Parathyroid adenoma (tissue), 2 donors: Measurements from ENCODE around the gene POU2F1.

Experiments
- H2AFZ ChIP-seq: fragments of 300-600 bp; sonication (generic); one replicate; pipeline ENCODE4 v1.7.0; 2017; ENCODE audit warnings: antibody characterized with exemption, mild to moderate bottlenecking
- H3K27ac ChIP-seq: fragments of 300-600 bp; sonication (generic); one replicate; pipeline ENCODE4 v1.7.0; 2017
- H3K27me3 ChIP-seq: fragments of 300-600 bp; sonication (generic); one replicate; pipeline ENCODE4 v1.7.0; 2017; ENCODE audit warnings: low read length; ENCODE audit not compliant: control insufficient read depth, insufficient read depth
- H3K36me3 ChIP-seq: fragments of 300-600 bp; sonication (generic); one replicate; pipeline ENCODE4 v1.7.0; 2017; ENCODE audit warnings: low read length; ENCODE audit not compliant: control insufficient read depth, insufficient read depth
- H3K4me1 ChIP-seq: fragments of 300-600 bp; sonication (generic); one replicate; pipeline ENCODE4 v1.7.0; 2017; ENCODE audit warnings: control low read depth
- H3K4me2 ChIP-seq: fragments of 300-600 bp; sonication (generic); one replicate; pipeline ENCODE4 v1.7.0; 2017; ENCODE audit warnings: low read length
- H3K4me3 ChIP-seq: fragments of 300-600 bp; sonication (generic); one replicate; pipeline ENCODE4 v1.7.0; 2017; ENCODE audit warnings: low read depth, low read length
- H3K79me2 ChIP-seq: fragments of 300-600 bp; sonication (generic); one replicate; pipeline ENCODE4 v1.7.0; 2017; ENCODE audit warnings: control low read depth
- H3K9ac ChIP-seq: fragments of 300-600 bp; sonication (generic); one replicate; pipeline ENCODE4 v1.7.0; 2017; ENCODE audit warnings: mild to moderate bottlenecking
- H3K9me3 ChIP-seq: fragments of 300-600 bp; sonication (generic); one replicate; pipeline ENCODE4 v1.7.0; 2017; ENCODE audit warnings: low read length; ENCODE audit not compliant: control insufficient read depth
- CTCF ChIP-seq: fragments of 300-600 bp; sonication (generic); IDR thresholded peaks from one replicate; pipeline ENCODE4 v1.7.0; 2017; ENCODE audit warnings: antibody characterized with exemption, mild to moderate bottlenecking
- donor health status: primary hyperparathyroidism.

The POU2F1 gene

GRCh38 chr1:167375949-167376348 lies 155.3 kb downstream of the POU2F1 start:
- no peak overlapping the region for H3K9ac ChIP-seq
- H3K4me3 ChIP-seq = no peak overlapping the region
- H3K9me3 ChIP-seq = no peaks in the 10 kb centered on the region
- H3K4me1 ChIP-seq = no peaks in the 10 kb centered on the region
- H3K27me3 ChIP-seq = no peaks in the 10 kb centered on the region
- no peaks in the 10 kb centered on the region for H3K36me3 ChIP-seq
- H3K4me2 ChIP-seq = no peak overlapping the region
- H3K27ac ChIP-seq = no peak overlapping the region
- no peak overlapping the region for H2AFZ ChIP-seq
- no peaks in the 10 kb centered on the region for H3K79me2 ChIP-seq
- TF ChIP-seq CTCF = no peak

DNA sequence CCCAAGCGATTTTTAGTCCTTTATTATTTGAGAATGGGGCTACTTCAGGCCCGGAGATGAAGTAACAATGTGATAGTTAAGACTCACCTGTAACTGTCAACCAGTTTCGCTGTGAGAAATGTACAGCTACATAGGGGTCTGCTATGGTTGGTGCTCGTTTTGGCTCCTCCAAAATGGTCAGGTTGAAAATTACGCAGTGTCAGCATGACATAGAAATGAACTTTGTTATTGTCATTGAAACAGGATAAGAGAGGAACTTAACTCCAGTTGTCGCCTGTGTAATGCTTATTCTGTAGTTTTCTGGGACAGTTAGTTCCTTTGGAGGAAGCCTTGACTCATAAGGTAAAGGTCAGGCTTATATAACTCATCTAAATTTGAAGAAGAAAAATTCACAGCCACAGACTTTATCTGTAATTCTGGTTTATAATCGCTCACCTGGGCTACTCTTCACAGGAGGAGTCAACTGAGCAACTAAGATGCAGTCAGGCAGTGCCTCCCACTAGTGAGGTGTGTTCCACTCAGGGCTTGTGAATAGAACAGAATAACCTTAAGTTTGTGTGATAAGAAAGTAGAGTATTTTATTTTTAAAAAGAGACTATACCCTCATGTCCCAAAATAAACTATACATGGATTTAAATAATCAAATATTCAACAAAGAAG lies 166.7 kb downstream of the POU2F1 start:
- Histone ChIP-seq H3K27me3 (no peaks in the 10 kb centered on the region), H3K36me3 (no peaks in the 10 kb centered on the region)
- no peak for TF ChIP-seq CTCF

GRCh38 chr1:167388976-167389375 lies 168.3 kb downstream of the POU2F1 start:
- Histone ChIP-seq H3K4me2 (no peak overlapping the region), H2AFZ (no peak overlapping the region), H3K79me2 (no peaks in the 10 kb centered on the region), H3K4me3 (no peak overlapping the region), H3K36me3 (no peaks in the 10 kb centered on the region), H3K9ac (no peak overlapping the region), H3K9me3 (no peaks in the 10 kb centered on the region), H3K27me3 (no peaks in the 10 kb centered on the region), H3K27ac (no peak overlapping the region), H3K4me1 (no peaks in the 10 kb centered on the region)
- TF ChIP-seq CTCF = no peak

More for the DNA sequence above, 166.7 kb downstream of the POU2F1 start:
- Histone ChIP-seq H3K9me3 (no peaks in the 10 kb centered on the region), H3K4me2 (no peak overlapping the region), H3K9ac (no peak overlapping the region), H3K79me2 (no peaks in the 10 kb centered on the region), H3K27ac (no peak overlapping the region), H3K4me1 (no peaks in the 10 kb centered on the region), H3K4me3 (no peak overlapping the region), H2AFZ (no peak overlapping the region)

DNA sequence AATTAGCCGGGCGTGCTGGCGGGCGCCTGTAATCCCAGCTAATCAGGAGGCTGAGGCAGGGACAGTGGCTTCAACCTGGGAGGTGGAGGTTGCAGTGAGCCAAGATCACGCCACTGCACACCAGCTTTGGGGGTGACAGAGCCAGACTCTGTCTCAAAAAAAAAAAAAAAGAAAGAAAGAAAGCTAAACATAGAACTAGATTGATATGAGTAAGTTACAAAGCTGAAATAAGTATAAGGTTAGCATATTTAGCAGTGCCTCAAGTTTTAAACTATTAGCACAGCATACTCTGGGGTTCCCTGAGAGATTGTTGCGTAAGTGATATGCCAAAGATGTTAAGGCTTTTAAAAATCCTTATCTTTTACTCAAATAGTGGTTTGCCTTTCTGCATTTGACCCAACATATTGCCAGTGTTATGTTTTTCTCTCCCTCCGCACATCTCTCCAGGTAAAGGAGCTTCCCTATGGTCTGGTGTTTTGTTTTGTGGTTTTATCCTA lies 171.6 kb downstream of the POU2F1 start:
- no peaks in the 10 kb centered on the region for H3K9me3 ChIP-seq
- H3K36me3 ChIP-seq = no peaks in the 10 kb centered on the region
- H3K27me3 ChIP-seq = no peaks in the 10 kb centered on the region
- no peak overlapping the region for H3K4me3 ChIP-seq
- H3K27ac ChIP-seq = no peak overlapping the region
- H3K4me2 ChIP-seq = no peak overlapping the region
- H3K9ac ChIP-seq = no peak overlapping the region
- H2AFZ ChIP-seq = no peak overlapping the region
- no peaks in the 10 kb centered on the region for H3K4me1 ChIP-seq
- TF ChIP-seq CTCF = no peak
- no peaks in the 10 kb centered on the region for H3K79me2 ChIP-seq

DNA sequence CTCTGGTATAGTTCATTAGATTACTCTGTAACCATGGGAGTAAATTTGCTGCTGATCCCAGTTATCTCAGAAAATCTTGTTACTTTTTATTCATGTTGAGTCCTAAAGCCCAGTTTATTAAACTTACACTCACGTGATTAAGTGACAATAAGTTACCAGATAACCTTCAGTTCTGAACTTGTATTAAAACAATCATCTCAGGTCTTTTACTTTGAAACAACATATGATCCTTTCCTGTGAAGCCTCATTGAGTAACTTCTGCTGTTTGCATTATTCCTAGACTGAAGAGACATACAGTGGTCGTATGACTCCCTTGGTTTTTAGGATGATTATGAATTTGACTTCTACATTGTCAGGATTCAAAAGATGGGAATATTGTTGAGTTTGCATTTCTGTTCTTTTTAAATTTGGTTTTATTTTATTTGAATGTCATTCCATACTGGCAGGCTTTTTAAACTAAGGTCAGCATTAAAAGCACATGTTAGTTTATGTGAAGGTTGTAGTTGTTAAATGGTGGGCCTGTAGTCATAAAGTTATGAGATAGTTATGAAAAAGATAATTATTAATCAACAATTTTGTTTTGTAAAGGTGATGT lies 179.8 kb downstream of the POU2F1 start:
- Histone ChIP-seq H3K36me3 (no peaks in the 10 kb centered on the region), H3K9ac (no peak overlapping the region), H3K27ac (no peak overlapping the region), H3K79me2 (no peaks in the 10 kb centered on the region), H3K4me3 (no peak overlapping the region), H3K4me1 (no peaks in the 10 kb centered on the region), H3K4me2 (no peak overlapping the region), H3K27me3 (no peaks in the 10 kb centered on the region), H3K9me3 (no peaks in the 10 kb centered on the region), H2AFZ (no peak overlapping the region)
- TF ChIP-seq CTCF = no peak
